Fibroblast of skin of abdomen (primary cell): ENCODE data around the gene ADGRD1.
"Not testable (repeated sequence)": the region's sequence is repeated elsewhere in the genome, so short reads cannot be mapped to it uniquely, and the experiment has no call there.

Source experiments
- DNase-seq: peaks from one replicate; pipeline ENCODE4 v3.0.0-alpha.2; 2013

Gene ADGRD1

GRCh38 chr12:131105351-131105735 lies 151.6 kb downstream of the ADGRD1 start:
- no peak for DNase-seq

GRCh38 chr12:131105736-131106348 lies 152.1 kb downstream of the ADGRD1 start:
- DNase-seq: no peak

GRCh38 chr12:131106349-131106941 lies 152.7 kb downstream of the ADGRD1 start:
- DNase-seq: no peak

- DNase-seq: no peak
Measured at GRCh38 chr12:131108177-131108955, 154.7 kb downstream of the ADGRD1 start.

- no peak for DNase-seq
Measured at GRCh38 chr12:131111446-131111845, 157.7 kb downstream of the ADGRD1 start.

- DNase-seq: peak; percentile 25
Measured at GRCh38 chr12:131112021-131112420, 158.3 kb downstream of the ADGRD1 start.

- DNase-seq: no peak
Measured at GRCh38 chr12:131112700-131113290, 159.1 kb downstream of the ADGRD1 start.

GRCh38 chr12:131113568-131114270 lies 160.0 kb downstream of the ADGRD1 start:
- peak; percentile 49 for DNase-seq

- DNase-seq: peak; percentile 72
Measured at GRCh38 chr12:131114271-131114670, 160.6 kb downstream of the ADGRD1 start.

GRCh38 chr12:131114942-131115584 lies 161.4 kb downstream of the ADGRD1 start:
- peak; percentile 63 for DNase-seq

GRCh38 chr12:131115766-131116467 lies 162.2 kb downstream of the ADGRD1 start:
- DNase-seq: no peak

GRCh38 chr12:131116468-131117117 lies 162.9 kb downstream of the ADGRD1 start:
- DNase-seq: peak; percentile 60

- no peak for DNase-seq
Measured at GRCh38 chr12:131117438-131118245, 163.9 kb downstream of the ADGRD1 start.

GRCh38 chr12:131118371-131118770 lies 164.7 kb downstream of the ADGRD1 start:
- no peak for DNase-seq

GRCh38 chr12:131119345-131119744 lies 165.6 kb downstream of the ADGRD1 start:
- not testable (repeated sequence) for DNase-seq

- DNase-seq: no peak
Measured at GRCh38 chr12:131119936-131120335, 166.2 kb downstream of the ADGRD1 start.

- DNase-seq: no peak
Measured at GRCh38 chr12:131120831-131121271, 167.1 kb downstream of the ADGRD1 start.

GRCh38 chr12:131121705-131122405 lies 168.1 kb downstream of the ADGRD1 start:
- no peak for DNase-seq

GRCh38 chr12:131122631-131123030 lies 168.9 kb downstream of the ADGRD1 start:
- no peak for DNase-seq
